Activated T-cell treated with anti-CD3 and anti-CD28 coated beads, Interleukin-2, amount 50 U/mL, for 24 hours (primary cell): Measurements from ENCODE around the gene PVALB.

Experiments used
- DNase-seq: peaks from one replicate; pipeline ENCODE4 v3.0.0-alpha.2; 2020
- H3K27ac Mint-ChIP-seq: 2 replicates; pipeline ENCODE4 v1.8.0; 2020; ENCODE audit warnings: mild to moderate bottlenecking, mixed read lengths
- H3K27me3 Mint-ChIP-seq: 2 replicates; pipeline ENCODE4 v1.8.0; 2020; ENCODE audit warnings: mixed read lengths
- H3K36me3 Mint-ChIP-seq: 2 replicates; pipeline ENCODE4 v1.8.0; 2020; ENCODE audit warnings: low read depth, mixed read lengths
- H3K4me1 Mint-ChIP-seq: 2 replicates; pipeline ENCODE4 v1.8.0; 2020; ENCODE audit warnings: low read depth, mixed read lengths
- H3K4me3 Mint-ChIP-seq: 2 replicates; pipeline ENCODE4 v1.8.0; 2020; ENCODE audit warnings: mild to moderate bottlenecking, moderate library complexity, mixed read lengths
- H3K9me3 Mint-ChIP-seq: 2 replicates; pipeline ENCODE4 v1.8.0; 2020; ENCODE audit warnings: mixed read lengths

Gene PVALB

DNA sequence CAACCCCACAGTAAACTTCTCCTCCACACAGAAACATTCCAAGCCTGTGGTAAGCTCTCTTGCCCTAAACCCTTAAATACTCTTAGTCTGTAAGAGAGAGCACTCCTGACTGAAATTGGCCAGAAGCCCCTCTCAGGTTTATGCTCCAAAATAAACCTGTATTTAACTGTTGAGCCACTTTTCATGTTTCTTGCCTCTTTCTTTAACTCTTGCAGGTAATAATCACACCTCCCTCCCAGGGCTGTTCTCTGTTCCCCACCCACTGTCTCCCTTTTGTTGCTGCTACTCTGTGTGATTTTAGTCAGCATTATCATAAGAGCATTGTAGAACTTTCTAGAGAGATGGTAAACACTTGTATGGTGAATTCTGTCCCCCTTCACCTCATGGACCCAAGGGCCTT lies 38.8 kb downstream of the PVALB start:
- Mint-ChIP-seq H3K36me3 (peaks cover 5% of the 10 kb centered on the region), H3K4me1 (peaks cover 51% of the 10 kb centered on the region), H3K27me3 (no peaks in the 10 kb centered on the region), H3K27ac (peak overlapping the region; percentile 23), H3K9me3 (no peaks in the 10 kb centered on the region), H3K4me3 (no peak overlapping the region)
- DNase-seq, result no peak

DNA sequence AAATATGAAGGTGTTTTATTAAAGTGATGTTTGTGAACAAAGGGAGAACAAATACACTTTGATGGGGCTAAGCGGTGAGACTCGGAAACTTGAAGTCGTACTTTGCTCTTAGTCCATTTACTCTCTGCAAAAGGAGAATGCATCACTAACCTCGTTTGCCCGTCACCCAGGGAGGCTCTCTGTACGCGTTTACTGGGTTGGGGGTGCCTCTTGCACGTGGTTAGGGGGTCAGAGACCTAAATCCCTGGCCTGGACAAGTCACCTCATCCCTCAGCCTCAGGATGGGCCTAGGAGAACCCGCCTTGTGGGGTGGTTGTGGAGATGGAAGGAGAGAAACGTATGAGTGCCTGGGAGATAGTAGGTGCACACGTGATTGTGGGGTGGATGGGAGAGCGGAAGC lies 40.1 kb downstream of the PVALB start:
- Mint-ChIP-seq H3K9me3 (no peaks in the 10 kb centered on the region), H3K27ac (peak overlapping the region; percentile 92), H3K4me3 (peak overlapping the region; percentile 86), H3K4me1 (peaks cover 39% of the 10 kb centered on the region), H3K27me3 (no peaks in the 10 kb centered on the region), H3K36me3 (peaks cover 5% of the 10 kb centered on the region)
- peak; percentile 50 for DNase-seq

DNA sequence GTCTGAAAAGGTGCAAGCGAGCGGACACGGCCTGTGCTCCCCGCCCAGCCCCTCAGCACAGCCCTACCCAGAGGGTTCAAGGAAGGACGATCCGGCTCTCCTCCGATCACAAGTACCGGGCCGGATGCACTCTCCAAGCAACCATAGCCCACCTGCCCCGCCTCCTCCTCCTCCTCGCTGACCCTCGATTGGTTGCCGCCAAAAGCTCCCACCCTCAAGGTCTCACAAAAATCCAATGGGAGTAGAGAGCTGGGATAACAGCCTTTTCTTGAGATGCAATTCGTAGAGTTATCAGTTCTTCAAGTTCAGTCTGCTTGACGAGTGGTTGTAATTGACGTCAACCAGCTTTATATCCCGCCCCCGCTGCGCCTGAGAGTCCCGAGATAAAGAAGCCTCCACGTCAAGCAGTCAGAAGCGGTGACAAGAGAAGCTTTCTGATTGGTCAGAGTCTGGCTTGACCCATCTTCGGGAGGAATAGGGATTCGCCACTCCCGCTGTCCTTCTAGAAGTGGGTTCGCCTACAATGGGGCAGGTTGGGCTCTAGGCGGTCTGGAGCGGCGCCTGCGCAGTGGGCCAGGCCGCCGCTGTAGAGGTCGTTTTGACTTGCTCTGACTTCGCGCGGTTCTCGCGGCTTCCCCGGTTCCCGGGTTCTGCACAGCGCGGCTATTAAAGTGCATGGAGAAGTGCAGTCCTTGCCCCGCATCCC lies 40.7 kb downstream of the PVALB start, which contains the start of gene IFT27:
TSS of gene IFT27 (minus strand) at position 156 of the 706 bp plus-strand sequence. CDS start 412 bp downstream, outside the sequence.
- Mint-ChIP-seq H3K4me3 (peak within 1 kb of the TSS; percentile 86), H3K27me3 (no peaks in the 10 kb centered on the region), H3K36me3 (peaks cover 5% of the 10 kb centered on the region), H3K4me1 (peaks cover 34% of the 10 kb centered on the region), H3K27ac (peak within 1 kb of the TSS; percentile 92), H3K9me3 (no peaks in the 10 kb centered on the region)
- peak; percentile 92 for DNase-seq

DNA sequence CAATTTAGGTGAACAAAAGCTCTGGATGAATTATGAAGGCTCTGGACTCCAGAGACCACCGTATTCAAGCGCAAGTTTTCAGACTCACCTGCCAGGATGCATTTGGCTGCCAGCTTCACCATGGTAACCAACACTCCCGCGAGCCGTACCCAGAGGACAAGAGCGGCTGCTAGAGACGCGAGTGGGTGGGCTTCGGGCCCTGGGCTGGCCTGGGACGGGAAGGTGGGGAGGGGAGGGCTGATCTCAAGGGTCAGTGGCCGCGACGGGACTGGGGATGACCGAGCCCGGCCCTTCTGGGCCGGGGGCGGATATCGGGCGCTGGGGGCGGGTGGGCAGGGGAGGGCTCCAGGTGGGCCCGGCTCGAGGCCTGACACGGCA lies 41.3 kb downstream of the PVALB start:
- no peak for DNase-seq
- H3K9me3 Mint-ChIP-seq, result no peaks in the 10 kb centered on the region
- peaks cover 34% of the 10 kb centered on the region for H3K4me1 Mint-ChIP-seq
- H3K27me3 Mint-ChIP-seq, result no peaks in the 10 kb centered on the region
- peak overlapping the region; percentile 92 for H3K27ac Mint-ChIP-seq
- H3K36me3 Mint-ChIP-seq, result peaks cover 5% of the 10 kb centered on the region
- H3K4me3 Mint-ChIP-seq, result peak overlapping the region; percentile 86

DNA sequence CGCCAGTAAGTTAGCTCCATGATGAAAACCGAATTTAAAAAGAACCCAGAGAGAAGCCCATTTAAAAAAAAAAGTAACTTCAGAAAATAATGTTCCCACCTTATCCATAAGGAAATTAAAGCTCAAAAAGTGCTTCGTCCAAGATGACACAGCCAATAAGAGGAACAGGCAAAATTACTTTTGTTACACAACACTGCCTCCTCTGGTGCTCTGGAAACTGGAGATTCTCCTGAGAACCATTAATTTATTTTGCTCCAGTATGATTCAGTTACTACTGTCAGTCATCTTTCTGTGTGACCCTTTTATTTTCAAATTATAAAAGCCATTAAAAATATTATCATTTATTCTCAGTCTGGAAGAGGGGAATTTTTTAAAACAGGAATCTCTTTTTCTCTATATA lies 42.9 kb downstream of the PVALB start:
- Mint-ChIP-seq H3K27me3 (no peaks in the 10 kb centered on the region), H3K36me3 (peaks cover 5% of the 10 kb centered on the region), H3K27ac (no peak overlapping the region), H3K4me1 (peaks cover 34% of the 10 kb centered on the region), H3K9me3 (no peaks in the 10 kb centered on the region), H3K4me3 (no peak overlapping the region)
- no peak for DNase-seq

DNA sequence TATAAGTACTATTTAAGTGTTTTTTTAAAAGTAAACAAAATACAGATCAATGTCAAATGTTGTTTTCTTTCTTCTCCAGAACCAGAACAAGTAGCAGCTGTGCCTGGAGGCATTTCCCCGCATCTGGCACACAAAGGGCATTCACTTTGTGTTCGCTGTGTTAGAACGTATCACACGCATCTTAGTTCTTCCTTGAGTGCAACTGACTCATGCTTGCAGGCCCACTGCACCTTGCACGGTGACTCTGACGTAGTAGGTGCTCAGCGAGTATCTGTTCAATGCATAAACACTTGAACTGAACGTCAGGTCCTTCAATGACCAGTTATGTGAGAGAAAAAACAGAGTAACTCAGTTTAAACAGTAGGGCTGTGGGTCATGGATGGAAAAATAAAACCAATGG lies 44.4 kb downstream of the PVALB start:
- H3K9me3 Mint-ChIP-seq, result no peaks in the 10 kb centered on the region
- no peak for DNase-seq
- H3K4me1 Mint-ChIP-seq, result peaks cover 20% of the 10 kb centered on the region
- peaks cover 5% of the 10 kb centered on the region for H3K36me3 Mint-ChIP-seq
- no peak overlapping the region for H3K27ac Mint-ChIP-seq
- no peaks in the 10 kb centered on the region for H3K27me3 Mint-ChIP-seq
- H3K4me3 Mint-ChIP-seq, result no peak overlapping the region

DNA sequence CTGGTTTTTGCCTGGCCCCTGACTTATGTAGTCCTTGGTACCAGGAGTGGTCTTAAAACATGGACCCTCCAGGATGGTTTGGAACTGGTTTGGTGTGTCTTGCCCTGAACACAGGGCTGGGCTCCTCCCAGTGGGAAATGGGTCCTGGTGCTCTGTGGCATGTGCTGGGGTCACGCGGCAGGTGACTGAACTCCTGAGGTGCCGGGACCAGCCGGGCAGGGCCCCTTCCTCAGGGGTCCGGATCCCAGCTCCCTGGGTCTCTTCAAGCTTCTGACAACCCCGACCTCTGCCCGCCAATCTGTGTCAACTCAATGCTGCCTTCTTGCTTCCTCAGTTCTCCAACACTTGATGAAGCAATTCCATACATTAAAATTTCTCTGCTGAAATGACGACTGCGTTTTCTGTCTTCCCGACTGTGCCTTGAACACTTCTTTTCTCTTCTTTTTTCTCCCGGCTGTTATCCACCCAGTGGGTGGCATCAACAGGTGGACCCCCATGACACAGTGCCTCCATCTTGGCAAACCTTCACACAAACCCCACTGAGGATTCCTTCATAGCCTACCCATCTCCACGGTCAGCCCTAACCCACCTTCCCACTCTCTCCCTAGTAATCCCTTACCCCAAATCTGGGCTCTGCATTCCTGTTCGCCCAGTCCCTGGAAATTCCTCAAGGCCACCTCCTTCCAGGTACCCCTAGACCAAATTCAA lies 45.3 kb downstream of the PVALB start:
- peaks cover 13% of the 10 kb centered on the region for H3K36me3 Mint-ChIP-seq
- no peak overlapping the region for H3K27ac Mint-ChIP-seq
- peaks cover 11% of the 10 kb centered on the region for H3K4me1 Mint-ChIP-seq
- H3K4me3 Mint-ChIP-seq, result no peak overlapping the region
- H3K27me3 Mint-ChIP-seq, result no peaks in the 10 kb centered on the region
- no peaks in the 10 kb centered on the region for H3K9me3 Mint-ChIP-seq
- no peak for DNase-seq

DNA sequence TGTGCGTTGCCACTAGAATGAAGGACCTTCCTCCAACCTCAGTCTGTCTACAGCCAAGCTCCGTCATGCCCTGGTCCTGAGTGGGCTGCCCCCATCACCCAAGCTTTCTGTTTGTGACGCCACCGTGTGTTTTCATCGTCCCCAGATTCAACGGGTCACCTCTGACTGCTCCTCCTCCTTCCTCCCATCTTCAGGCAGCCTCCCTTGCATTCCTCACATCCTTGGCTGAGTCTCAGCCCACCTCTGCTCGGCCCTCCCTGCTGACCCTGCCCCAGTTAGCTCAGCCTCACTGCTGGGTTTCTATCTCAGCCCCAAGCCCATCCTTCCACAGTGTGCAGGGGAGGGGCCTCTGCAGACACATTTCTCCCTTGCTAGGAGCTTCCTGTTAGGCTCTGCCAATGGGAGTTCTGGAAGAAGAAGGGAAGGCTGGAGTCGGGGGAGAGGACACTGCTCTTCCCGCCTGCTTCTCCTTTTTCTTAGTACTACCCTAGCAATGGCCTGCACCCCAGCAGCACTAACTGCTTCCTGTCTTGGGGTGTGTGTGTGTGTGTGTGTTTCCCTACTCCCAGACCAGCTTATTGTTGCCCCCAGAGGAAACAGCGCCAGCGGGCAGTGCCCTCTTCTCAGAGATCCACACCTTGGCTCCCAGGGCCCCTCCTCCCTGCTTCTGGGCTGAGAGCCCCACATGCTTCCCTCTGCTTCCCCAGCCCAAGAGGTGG lies 46.2 kb downstream of the PVALB start:
- no peak for DNase-seq
- Mint-ChIP-seq H3K4me1 (peaks cover 12% of the 10 kb centered on the region), H3K27ac (no peak overlapping the region), H3K27me3 (no peaks in the 10 kb centered on the region), H3K36me3 (peaks cover 20% of the 10 kb centered on the region), H3K4me3 (no peak overlapping the region), H3K9me3 (no peaks in the 10 kb centered on the region)

DNA sequence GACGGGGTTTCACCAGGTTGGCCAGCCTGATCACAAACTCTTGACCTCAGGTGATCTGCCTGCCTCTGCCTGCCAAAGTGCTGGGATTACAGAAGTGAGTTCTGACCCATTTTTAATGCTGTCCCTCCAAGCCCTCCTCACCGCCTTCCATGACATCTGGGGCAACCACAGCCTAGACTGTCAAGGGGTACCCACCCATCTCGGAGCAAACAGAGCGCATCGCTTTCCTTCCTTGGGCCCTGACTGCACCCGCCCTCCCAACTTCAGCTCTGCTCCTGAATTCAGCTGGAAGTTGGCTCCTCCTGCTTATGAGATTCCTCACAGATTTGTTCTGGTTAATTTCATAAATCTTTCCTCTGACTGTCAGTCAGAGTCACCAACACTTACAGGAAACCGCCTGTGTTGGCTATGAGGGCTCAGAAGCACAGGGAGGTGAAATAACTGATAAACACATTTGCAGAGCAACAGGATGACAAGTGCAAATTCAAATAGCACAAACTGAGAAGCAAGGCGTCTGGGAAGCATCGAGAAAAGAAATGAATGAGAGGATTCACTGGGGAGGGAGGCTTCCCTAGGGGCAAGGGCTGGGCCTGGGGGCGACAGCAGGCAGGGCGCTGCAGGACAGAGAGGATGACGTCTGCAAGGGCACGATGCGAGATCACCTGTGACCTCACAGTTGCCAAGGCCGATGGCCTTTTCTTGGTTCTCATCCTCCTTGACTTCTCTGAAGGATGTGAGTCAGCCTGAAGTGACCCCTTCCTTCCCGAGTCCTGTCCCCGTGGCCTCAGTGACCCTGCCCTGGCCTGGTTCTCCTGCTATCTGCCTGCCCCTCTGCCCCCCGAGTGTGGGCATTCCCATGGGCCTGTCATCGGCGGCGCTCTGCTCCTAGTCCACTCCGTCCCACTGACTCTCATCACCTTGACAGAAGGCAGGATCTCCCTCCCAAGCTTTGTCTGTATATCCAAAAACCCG lies 47.0 kb downstream of the PVALB start:
- Mint-ChIP-seq H3K27ac (no peak overlapping the region), H3K27me3 (no peaks in the 10 kb centered on the region), H3K9me3 (no peaks in the 10 kb centered on the region), H3K4me3 (no peak overlapping the region), H3K4me1 (peaks cover 5% of the 10 kb centered on the region), H3K36me3 (peaks cover 20% of the 10 kb centered on the region)
- no peak for DNase-seq

DNA sequence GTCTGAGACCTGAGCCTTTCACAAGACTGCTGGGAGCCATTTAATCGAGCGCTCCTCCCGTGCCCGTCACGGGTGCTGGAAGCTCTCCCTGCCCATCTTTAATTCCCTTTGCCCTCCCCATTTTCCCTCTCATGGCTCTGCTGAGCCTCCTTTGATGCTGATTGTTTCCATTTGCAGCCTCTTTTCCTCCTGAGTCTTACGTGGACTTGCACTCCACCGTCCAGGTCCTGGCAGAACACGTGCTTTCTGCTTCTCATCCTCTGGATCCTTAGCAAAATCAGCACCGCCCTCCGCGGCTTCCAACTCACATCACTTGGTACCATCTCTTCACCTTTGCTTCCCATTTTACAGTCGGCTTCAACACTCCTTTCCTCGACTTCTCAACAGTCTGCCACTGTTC lies 48.2 kb downstream of the PVALB start:
- H3K27ac Mint-ChIP-seq, result no peak overlapping the region
- no peaks in the 10 kb centered on the region for H3K27me3 Mint-ChIP-seq
- peaks cover 4% of the 10 kb centered on the region for H3K4me1 Mint-ChIP-seq
- H3K9me3 Mint-ChIP-seq, result no peaks in the 10 kb centered on the region
- H3K4me3 Mint-ChIP-seq, result no peak overlapping the region
- no peak for DNase-seq
- H3K36me3 Mint-ChIP-seq, result peaks cover 20% of the 10 kb centered on the region

DNA sequence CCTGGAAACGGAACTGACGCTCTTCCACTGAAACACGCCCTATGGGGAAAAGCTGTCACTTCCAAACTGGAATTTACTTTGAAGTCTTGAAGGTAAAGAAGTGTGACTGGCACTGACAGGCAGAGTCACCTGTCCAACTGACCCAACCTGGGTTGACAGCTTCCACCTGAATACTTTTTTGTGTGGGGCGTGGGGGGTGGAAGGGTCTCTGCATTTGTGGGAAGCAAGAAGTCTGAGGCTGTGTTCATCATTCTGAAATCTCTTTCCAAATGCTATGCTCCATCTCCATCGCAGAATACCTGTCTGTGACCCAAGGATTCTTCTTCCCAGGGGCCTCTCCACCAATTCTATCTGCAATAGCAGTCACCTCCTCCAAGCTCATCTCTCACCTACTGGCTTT lies 48.7 kb downstream of the PVALB start:
- Mint-ChIP-seq H3K4me1 (peaks cover 4% of the 10 kb centered on the region), H3K9me3 (no peaks in the 10 kb centered on the region), H3K27me3 (no peaks in the 10 kb centered on the region), H3K27ac (no peak overlapping the region), H3K36me3 (peaks cover 24% of the 10 kb centered on the region), H3K4me3 (no peak overlapping the region)
- DNase-seq, result no peak

DNA sequence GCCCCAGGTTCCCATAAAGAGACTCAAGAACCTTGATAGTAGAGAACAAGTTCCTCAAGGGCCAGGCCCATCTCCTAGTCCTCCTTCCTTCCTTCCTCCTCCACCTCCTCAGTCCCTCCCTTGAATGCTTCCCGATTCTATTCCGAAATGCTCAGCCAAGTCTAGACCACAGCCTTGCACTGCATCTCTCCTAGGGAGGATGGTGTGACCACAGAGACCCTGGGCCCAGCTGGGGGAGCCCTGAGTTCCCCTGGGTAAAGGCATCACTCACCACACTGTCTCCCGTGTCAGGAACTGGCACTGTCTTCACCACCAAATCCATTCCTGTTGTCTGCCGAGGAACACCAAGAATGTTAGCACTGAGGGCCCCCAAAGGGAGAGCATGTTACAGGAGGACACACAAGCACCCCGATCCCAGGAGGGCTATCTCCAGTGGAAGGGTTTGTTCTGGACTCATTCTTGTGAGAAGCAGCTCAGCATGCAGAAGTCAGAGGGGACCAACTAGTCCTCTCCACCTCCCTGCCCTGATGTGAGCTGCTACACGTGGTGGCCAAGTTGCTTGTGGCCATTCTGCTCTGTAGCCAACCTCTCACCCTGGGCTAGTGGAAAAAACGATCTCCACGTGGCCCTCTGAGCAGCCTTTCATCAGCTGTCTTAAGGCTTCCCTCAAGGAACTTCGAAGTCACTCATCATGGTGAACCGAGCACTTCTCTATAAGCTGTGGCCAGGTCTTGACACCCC lies 49.6 kb downstream of the PVALB start:
- H3K27ac Mint-ChIP-seq, result peak overlapping the region; percentile 17
- H3K27me3 Mint-ChIP-seq, result no peaks in the 10 kb centered on the region
- H3K4me1 Mint-ChIP-seq, result peaks cover 4% of the 10 kb centered on the region
- DNase-seq, result no peak
- H3K4me3 Mint-ChIP-seq, result no peak overlapping the region
- H3K36me3 Mint-ChIP-seq, result peaks cover 33% of the 10 kb centered on the region
- no peaks in the 10 kb centered on the region for H3K9me3 Mint-ChIP-seq

DNA sequence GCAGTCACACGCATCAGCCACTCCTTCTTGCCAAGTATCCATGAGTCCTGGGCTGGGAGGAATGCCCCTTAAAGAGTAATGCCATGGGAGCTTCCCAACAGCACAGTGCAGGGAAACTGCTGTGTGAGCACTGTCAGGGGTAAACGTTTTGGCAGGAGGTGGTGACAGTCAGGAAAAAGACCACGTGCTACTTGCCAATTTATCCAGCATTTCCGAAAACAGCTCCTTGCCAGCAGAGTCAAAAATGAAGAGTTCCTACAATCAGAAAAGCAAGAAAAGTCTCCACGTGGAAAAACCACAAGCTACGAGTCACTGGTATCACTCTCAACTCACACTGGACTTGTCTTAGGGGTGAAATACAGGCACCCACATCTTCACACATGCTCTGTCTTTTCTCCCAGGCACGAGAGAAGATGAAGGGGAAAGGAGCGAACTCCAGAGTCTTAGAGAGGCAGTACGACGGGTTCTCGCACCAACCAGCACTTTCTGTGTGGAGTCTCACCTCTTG lies 50.8 kb downstream of the PVALB start:
- no peaks in the 10 kb centered on the region for H3K9me3 Mint-ChIP-seq
- no peak overlapping the region for H3K27ac Mint-ChIP-seq
- H3K27me3 Mint-ChIP-seq, result no peaks in the 10 kb centered on the region
- H3K4me3 Mint-ChIP-seq, result no peak overlapping the region
- H3K4me1 Mint-ChIP-seq, result peaks cover 4% of the 10 kb centered on the region
- DNase-seq, result no peak
- peaks cover 33% of the 10 kb centered on the region for H3K36me3 Mint-ChIP-seq
